HepG2 (cell line): ENCODE measurements around the gene ACOT6. TPM values are rescaled to one million over a fixed set of nuclear protein-coding genes. Genes with fewer than 3 reads are reported as not detected.
"Not testable (repeated sequence)": the region's sequence is repeated elsewhere in the genome, so short reads cannot be mapped to it uniquely, and the experiment has no call there.

Source experiments
- ATAC-seq: fragments of 200-7000 bp; cut with Tn5 transposase; 3 replicates; pipeline ENCODE4 v1.9.1; 2020; ENCODE audit warnings: mild to moderate bottlenecking, moderate library complexity
- BruUV-seq: library from RNA; stranded (reverse); fragments of 400-500 nt; replicated peaks from 2 replicates; lab custom pipeline; 2021; lab: Mats Ljungman, UMichigan
- CTCF ChIA-PET: fragments of 300-600 bp; formaldehyde crosslinking; extraction: SDS; loops from one replicate; lab custom pipeline; 2021; ENCODE audit warnings: low total read pairs, inconsistent platforms, low intra/inter-chr PET ratio; lab: Yijun Ruan, JAX
- POLR2A ChIA-PET: fragments of 350-600 bp; sonication (Branson Sonifier 250); formaldehyde crosslinking; loops from one replicate; lab custom pipeline; 2020; ENCODE audit warnings: antibody characterized with exemption, inconsistent platforms; lab: Yijun Ruan, JAX
- DNase-seq: peaks from one replicate; pipeline ENCODE4 v3.0.0-alpha.2; 2015; ENCODE audit warnings: low spot score
- FAIRE-seq: peaks from 3 replicates; lab custom pipeline; 2011; peaks lifted over from hg19 to GRCh38; lab: Jason Lieb, UNC
- H2AFZ ChIP-seq: one replicate; pipeline ENCODE4 v1.6.1; 2011; ENCODE audit warnings: low read length, inconsistent platforms
- H3K27ac ChIP-seq: fragments of 300-600 bp; 3 replicates; pipeline ENCODE4 v1.8.0; 2011; ENCODE audit warnings: mixed run types, mild to moderate bottlenecking, mixed read lengths, low read length, inconsistent platforms; ENCODE audit not compliant: insufficient read depth; ENCODE audit errors: extremely low read length
- H3K27me3 ChIP-seq, 2 experiments: fragments of 200-600 bp in 1 of 2; 2 replicates in 1 of 2; 3 replicates in 1 of 2; pipeline versions ENCODE4 v1.6.0 to v1.8.0; 2011; ENCODE audit warnings: low read length in 2 of 2, mild to moderate bottlenecking in 2 of 2, moderate library complexity in 2 of 2, inconsistent platforms in 1 of 2; ENCODE audit not compliant: insufficient read depth in 2 of 2, control insufficient read depth in 1 of 2
- H3K36me3 ChIP-seq, 2 experiments: fragments of 200-600 bp in 1 of 2; replicated peaks in 1 of 2; 2 replicates in 1 of 2; 3 replicates in 1 of 2; pipeline versions ENCODE4 v1.5.1 to v1.8.0; 2011; ENCODE audit warnings: low read length in 2 of 2, inconsistent platforms in 1 of 2; ENCODE audit not compliant: insufficient read depth in 2 of 2, control insufficient read depth in 1 of 2
- H3K4me1 ChIP-seq: 2 replicates; pipeline ENCODE4 v1.5.1; 2012; ENCODE audit warnings: low read length, inconsistent platforms; ENCODE audit not compliant: insufficient read depth
- H3K4me2 ChIP-seq: 2 replicates; pipeline ENCODE4 v1.6.0; 2011; ENCODE audit warnings: low read depth, low read length, inconsistent platforms
- H3K4me3 ChIP-seq, 3 experiments: fragments of 200-600 bp in 1 of 3; sonication (generic), shearing (Covaris generic) in 1 of 3; replicated peaks in 1 of 3; 2 replicates each; pipeline ENCODE4 v1.5.1; 2011 to 2016; ENCODE audit warnings: low read length in 3 of 3, inconsistent platforms in 2 of 3, low read depth in 2 of 3, mild to moderate bottlenecking in 2 of 3, control low read depth in 1 of 3, mixed read lengths in 1 of 3; ENCODE audit not compliant: insufficient read depth in 1 of 3
- H3K79me2 ChIP-seq: one replicate; pipeline ENCODE4 v1.6.1; 2011; ENCODE audit warnings: low read length, inconsistent platforms; ENCODE audit not compliant: insufficient read depth
- H3K9ac ChIP-seq: 2 replicates; pipeline ENCODE4 v1.6.0; 2011; ENCODE audit warnings: mild to moderate bottlenecking, low read depth, low read length, inconsistent platforms; ENCODE audit not compliant: insufficient read depth
- H3K9me3 ChIP-seq: 2 replicates; pipeline ENCODE4 v1.5.1; 2012; ENCODE audit warnings: mild to moderate bottlenecking, low read length
- H4K20me1 ChIP-seq: 2 replicates; pipeline ENCODE4 v1.6.0; 2011; ENCODE audit warnings: inconsistent platforms, mild to moderate bottlenecking, low read length, moderate library complexity; ENCODE audit not compliant: insufficient read depth
- AKNA ChIP-seq: sonication (generic); formaldehyde crosslinking; IDR thresholded peaks from 2 replicates; pipeline ENCODE4 v1.4.0; 2020; ENCODE audit warnings: missing genetic modification reagents, borderline replicate concordance
- CHD4 ChIP-seq: fragments of 200-600 bp; sonication (generic); IDR thresholded peaks from 2 replicates; pipeline ENCODE4 v1.7.0; 2017; ENCODE audit warnings: mild to moderate bottlenecking, low read length, borderline replicate concordance
- ELF3 ChIP-seq: IDR thresholded peaks from 2 replicates; pipeline ENCODE4 v1.6.1; 2016; ENCODE audit warnings: missing genetic modification reagents, missing compliant biosample characterization
- HMGA1 ChIP-seq: sonication (generic); formaldehyde crosslinking; conservative IDR thresholded peaks from 2 replicates; pipeline ENCODE4 v1.4.0; 2020; ENCODE audit warnings: missing genetic modification reagents
- IKZF1 ChIP-seq: fragments of 450-650 bp; IDR thresholded peaks from 2 replicates; pipeline ENCODE4 v1.7.1; 2016
- KAT8 ChIP-seq: IDR thresholded peaks from 2 replicates; pipeline ENCODE4 v1.6.1; 2016; ENCODE audit warnings: missing genetic modification reagents, missing compliant biosample characterization
- NAIF1 ChIP-seq: sonication (generic); formaldehyde crosslinking; IDR thresholded peaks from 2 replicates; pipeline ENCODE4 v1.5.0; 2020; ENCODE audit warnings: mild to moderate bottlenecking, missing genetic modification reagents, borderline replicate concordance
- PCBP1 ChIP-seq: fragments of 200-400 bp; formaldehyde crosslinking; IDR thresholded peaks from 2 replicates; pipeline ENCODE4 v1.6.1; 2017; ENCODE audit warnings: mild to moderate bottlenecking, low read depth, low read length, borderline replicate concordance
- PRMT3 ChIP-seq: sonication (generic); formaldehyde crosslinking; IDR thresholded peaks from 2 replicates; pipeline ENCODE4 v1.8.1; 2022; ENCODE audit warnings: low read depth, mild to moderate bottlenecking, moderate library complexity, missing genetic modification reagents, borderline replicate concordance
- SP4 ChIP-seq: sonication (generic); formaldehyde crosslinking; IDR thresholded peaks from 2 replicates; pipeline ENCODE4 v1.8.1; 2023; ENCODE audit warnings: mild to moderate bottlenecking, missing genetic modification reagents
- STAT5B ChIP-seq: sonication (generic); formaldehyde crosslinking; IDR thresholded peaks from 2 replicates; pipeline ENCODE4 v1.4.0; 2020; ENCODE audit warnings: missing genetic modification reagents
- ZNF18 ChIP-seq: sonication (generic); formaldehyde crosslinking; IDR thresholded peaks from 2 replicates; pipeline ENCODE4 v1.8.0; 2022; ENCODE audit warnings: mild to moderate bottlenecking, missing genetic modification reagents; ENCODE audit not compliant: insufficient replicate concordance
- WGBS: methylation state at CpG from one replicate; pipeline ENCODE4 v1.1.6; 2017; ENCODE audit warnings: low lambda C conversion rate; 5-methylcytosine and 5-hydroxymethylcytosine counted together
- in situ Hi-C: cut with HindIII; loops from 2 replicates; pipeline ENCODE4 v1.10.0; 2017; ENCODE audit warnings: low pct_unique_long_range_greater_than_20kb; ENCODE audit not compliant: extremely low pct_ligation_motif_present
- intact Hi-C: fragments of 100-400 bp; cut with micrococcal nuclease; formaldehyde crosslinking; loops from one replicate; pipeline ENCODE4 v1.10.0; 2022; ENCODE audit not compliant: unreplicated experiment
- polyA plus RNA-seq, 8 experiments: library from polyadenylated mRNA; depleted of rRNA in 3 of 8; stranded (reverse) in 7 of 8; unstranded in 1 of 8; fragments of >200 nt; fragmentation: Illumina TruSeq in 4 of 8; extraction: Trizol in 4 of 8; gene quantifications; 2 replicates each; pipeline versions ENCODE4 v1.2.1 to v1.2.3, GENCODE V29; 2011 to 2016; ENCODE audit warnings: low read depth in 4 of 8, missing spikeins in 1 of 8, mixed read lengths in 1 of 8; ENCODE audit not compliant: insufficient read depth in 1 of 8
- total RNA-seq, 5 experiments: library from RNA; depleted of rRNA; stranded (reverse); fragments of >200 nt; fragmentation: Illumina TruSeq; extraction: Trizol; gene quantifications; 2 replicates each; pipeline ENCODE4 v1.2.3, GENCODE V29; 2016; ENCODE audit warnings: low read depth in 1 of 5

The ACOT6 gene
- total and polyA plus RNA-seq, 2 of the 13 experiments (the other 11 are each of a cell fraction or from before 2014, with no cell fraction given), result 0.15 to 0.27 TPM

- H3K79me2 ChIP-seq, FAIRE-seq, CTCF ChIA-PET, H3K9me3 ChIP-seq, intact Hi-C loops, H3K27ac ChIP-seq, H3K4me2 ChIP-seq, in situ Hi-C loops, H3K36me3 ChIP-seq, ATAC-seq, BruUV-seq, H2AFZ ChIP-seq, H3K27me3 ChIP-seq, H3K9ac ChIP-seq, H3K4me3 ChIP-seq, H4K20me1 ChIP-seq, POLR2A ChIA-PET, DNase-seq: not testable (repeated sequence)
- WGBS, result 96% methylated on average over 11 of the region's 11 CpGs
- peaks cover 12% of the 10 kb centered on the region for H3K4me1 ChIP-seq
These were observed 46.9 kb downstream of the ACOT6 start for GRCh38 chr14:73659202-73659601.

GRCh38 chr14:73660511-73660910 lies 48.2 kb downstream of the ACOT6 start:
- FAIRE-seq, result no peak
- Histone ChIP-seq H3K4me2 (no peak overlapping the region), H3K9ac (no peak overlapping the region), H3K4me1 (peaks cover 25% of the 10 kb centered on the region), H3K4me3 (no peak overlapping the region), H3K36me3 (peaks cover 0 to 4% of the 10 kb centered on the region in 2 experiments; a peak in 1 of 5 replicates), H3K27ac (no peak overlapping the region), H4K20me1 (no peaks in the 10 kb centered on the region), H2AFZ (no peak overlapping the region), H3K27me3 (no peaks in the 10 kb centered on the region), H3K79me2 (no peaks in the 10 kb centered on the region), H3K9me3 (no peaks in the 10 kb centered on the region)
- no peak for DNase-seq
- BruUV-seq, result no TSS peak
- ChIA-PET CTCF (no interaction called here), POLR2A (no interaction called here)
- WGBS, result 67% methylated on average over 2 of the region's 2 CpGs
- no peak for ATAC-seq
- intact Hi-C loops (no loop called here), in situ Hi-C loops (no loop called here)
- TF ChIP-seq PCBP1 (no peak), CHD4 (no peak), KAT8 (CRISPR knock-in tag) (no peak), PRMT3 (CRISPR knock-in tag) (no peak), AKNA (CRISPR knock-in tag) (no peak), ELF3 (no peak), NAIF1 (CRISPR knock-in tag) (no peak), SP4 (no peak), ZNF18 (CRISPR knock-in tag) (no peak), HMGA1 (CRISPR knock-in tag) (no peak), IKZF1 (no peak), STAT5B (CRISPR knock-in tag) (no peak)
